GM12878 (cell line): ENCODE results near the gene HVCN1. TPM values are rescaled to one million over a fixed set of nuclear protein-coding genes. Genes with fewer than 3 reads are reported as not detected.

Experiments used
- ATAC-seq: fragments of 200-7000 bp; cut with Tn5 transposase; 3 replicates; pipeline ENCODE4 v1.9.1; 2020; ENCODE audit warnings: mild to moderate bottlenecking, moderate library complexity
- BruUV-seq: library from RNA; stranded (reverse); fragments of 400-500 nt; replicated peaks from 2 replicates; lab custom pipeline; 2021; lab: Mats Ljungman, UMichigan
- CTCF ChIA-PET: fragments of 300-600 bp; sonication (Branson Sonifier 250); formaldehyde crosslinking; extraction: SDS; loops from one replicate; lab custom pipeline; 2021; ENCODE audit warnings: inconsistent platforms; lab: Yijun Ruan, JAX
- POLR2A ChIA-PET: fragments of 350-600 bp; formaldehyde crosslinking; extraction: SDS; loops from one replicate; lab custom pipeline; 2021; ENCODE audit warnings: inconsistent platforms; lab: Charles Lee
- RAD21 ChIA-PET: fragments of 300-600 bp; sonication (Branson Sonifier 250); formaldehyde crosslinking; loops from one replicate; lab custom pipeline; 2023; ENCODE audit warnings: antibody characterized with exemption; ENCODE audit not compliant: unreplicated experiment; lab: Charles Lee
- SMC1A ChIA-PET: fragments of 300-600 bp; sonication (Branson Sonifier 250); formaldehyde crosslinking; loops from one replicate; lab custom pipeline; 2023; ENCODE audit not compliant: unreplicated experiment, uncharacterized antibody; lab: Charles Lee
- DNase-seq: peaks from one replicate; pipeline ENCODE4 v3.0.0-alpha.2; 2011; ENCODE audit warnings: low read depth, low spot score
- FAIRE-seq: peaks from 3 replicates; lab custom pipeline; 2011; peaks lifted over from hg19 to GRCh38; lab: Jason Lieb, UNC
- H2AFZ ChIP-seq: 2 replicates; pipeline ENCODE4 v1.6.0; 2011; ENCODE audit warnings: low read depth, low read length, control low read depth; ENCODE audit not compliant: control insufficient read depth
- H3K27ac ChIP-seq: 2 replicates; pipeline ENCODE4 v1.5.1; 2011; ENCODE audit warnings: control low read depth; ENCODE audit not compliant: control insufficient read depth, insufficient read depth
- H3K27me3 ChIP-seq, 2 experiments: replicated peaks in 1 of 2; 2 replicates each; pipeline versions ENCODE4 v1.6.0 to v1.6.1; 2011; ENCODE audit warnings: low read length in 1 of 2; ENCODE audit not compliant: control insufficient read depth in 2 of 2, insufficient read depth in 2 of 2
- H3K36me3 ChIP-seq, 2 experiments: 2 replicates each; pipeline ENCODE4 v1.5.1; 2011; ENCODE audit warnings: low read length in 1 of 2; ENCODE audit not compliant: control insufficient read depth in 2 of 2, insufficient read depth in 2 of 2
- H3K4me1 ChIP-seq: 2 replicates; pipeline ENCODE4 v1.6.1; 2011; ENCODE audit warnings: mild to moderate bottlenecking, low read length, moderate library complexity, mixed read lengths; ENCODE audit not compliant: control insufficient read depth, insufficient read depth
- H3K4me2 ChIP-seq: 2 replicates; pipeline ENCODE4 v1.6.0; 2011; ENCODE audit warnings: control low read depth; ENCODE audit not compliant: control insufficient read depth, insufficient read depth
- H3K4me3 ChIP-seq: fragments of 200-600 bp; sonication (generic); 2 replicates; pipeline ENCODE4 v1.5.1; 2016
- H3K79me2 ChIP-seq: 2 replicates; pipeline ENCODE4 v1.6.0; 2011; ENCODE audit warnings: low read length; ENCODE audit not compliant: control insufficient read depth, insufficient read depth
- H3K9ac ChIP-seq: 2 replicates; pipeline ENCODE4 v1.8.0; 2011; ENCODE audit warnings: low read length, control low read depth, mixed read lengths; ENCODE audit not compliant: control insufficient read depth, insufficient read depth
- H3K9me3 ChIP-seq: replicated peaks from 3 replicates; pipeline ENCODE4 v1.5.1; 2011; ENCODE audit warnings: mild to moderate bottlenecking, low read length; ENCODE audit not compliant: control insufficient read depth, insufficient read depth
- H4K20me1 ChIP-seq: 2 replicates; pipeline ENCODE4 v1.6.0; 2011; ENCODE audit not compliant: control insufficient read depth, insufficient read depth
- CTCF ChIP-seq, 3 experiments: IDR thresholded peaks in 2 of 3; conservative IDR thresholded peaks in 1 of 3; 2 replicates each; pipeline ENCODE4 v1.5.1; 2011; ENCODE audit warnings: low read depth in 3 of 3, low read length in 3 of 3, mild to moderate bottlenecking in 3 of 3, control low read depth in 2 of 3, moderate library complexity in 2 of 3, inconsistent platforms in 1 of 3, mixed read lengths in 1 of 3; ENCODE audit not compliant: control insufficient read depth in 2 of 3, insufficient read depth in 1 of 3; ENCODE audit errors: extremely low read depth in 1 of 3
- DPF2 ChIP-seq: fragments of 450-650 bp; IDR thresholded peaks from 2 replicates; pipeline ENCODE4 v1.6.1; 2017; ENCODE audit warnings: mild to moderate bottlenecking
- MAX ChIP-seq: IDR thresholded peaks from 2 replicates; pipeline ENCODE4 v1.6.1; 2012; ENCODE audit warnings: low read depth, low read length, improper control_type of control experiment
- MLLT1 ChIP-seq: fragments of 450-650 bp; IDR thresholded peaks from 2 replicates; pipeline ENCODE4 v1.6.1; 2016; ENCODE audit warnings: mild to moderate bottlenecking
- PAX8 ChIP-seq: fragments of 450-650 bp; IDR thresholded peaks from 2 replicates; pipeline ENCODE4 v1.6.1; 2017; ENCODE audit warnings: mild to moderate bottlenecking, moderate library complexity
- POLR2A ChIP-seq: IDR thresholded peaks from 2 replicates; pipeline ENCODE4 v1.6.1; 2011; ENCODE audit warnings: low read depth, mild to moderate bottlenecking, low read length
- POU2F2 ChIP-seq: IDR thresholded peaks from 3 replicates; pipeline ENCODE4 v1.6.1; 2011; ENCODE audit warnings: low read depth, mild to moderate bottlenecking, low read length, borderline replicate concordance
- RELB ChIP-seq: fragments of 450-650 bp; IDR thresholded peaks from 2 replicates; pipeline ENCODE4 v1.6.1; 2017; ENCODE audit warnings: low read depth, mild to moderate bottlenecking, moderate library complexity
- RUNX3 ChIP-seq: IDR thresholded peaks from 2 replicates; pipeline ENCODE4 v1.6.1; 2012; ENCODE audit warnings: low read length, inconsistent platforms
- SRF ChIP-seq, 2 experiments: IDR thresholded peaks; 2 replicates each; pipeline ENCODE4 v1.6.1; 2011; ENCODE audit warnings: low read depth in 2 of 2, low read length in 2 of 2, mild to moderate bottlenecking in 1 of 2, moderate library complexity in 1 of 2
- ZNF592 ChIP-seq: fragments of 450-650 bp; IDR thresholded peaks from 2 replicates; pipeline ENCODE4 v1.6.1; 2017; ENCODE audit warnings: mild to moderate bottlenecking, moderate library complexity
- WGBS: methylation state at CpG from one replicate; pipeline ENCODE4 v1.1.6; 2016; ENCODE audit warnings: low lambda C conversion rate; ENCODE audit not compliant: insufficient replicate concordance, insufficient coverage; ENCODE audit errors: missing lambda C conversion rate; 5-methylcytosine and 5-hydroxymethylcytosine counted together
- in situ Hi-C: fragments of 300-500 bp; cut with MboI; formaldehyde crosslinking; loops from 9 replicates; pipeline ENCODE4 v1.14.3; 2018; ENCODE audit warnings: mixed read lengths
- intact Hi-C: fragments of 100-400 bp; cut with micrococcal nuclease; formaldehyde crosslinking; loops from one replicate; pipeline ENCODE4 v1.14.2; 2022; ENCODE audit not compliant: unreplicated experiment
- polyA plus RNA-seq, 11 experiments: library from polyadenylated mRNA; depleted of rRNA in 4 of 11; unstranded in 6 of 11; stranded (reverse) in 5 of 11; fragments of >200 nt; fragmentation: Nextera tagmentation in 4 of 11; fragmentation: Illumina TruSeq in 1 of 11; extraction: Ambion mirVana in 4 of 11; extraction: Trizol in 1 of 11; gene quantifications; 1 replicate in 1 of 11; 2 replicates in 10 of 11; pipeline versions ENCODE4 v1.2.1 to v1.2.3, GENCODE V29; 2011 to 2016; ENCODE audit warnings: inconsistent platforms in 2 of 11, missing spikeins in 2 of 11, low read depth in 1 of 11
- total RNA-seq, 4 experiments: library from RNA; depleted of rRNA in 3 of 4; stranded (reverse); fragments of >200 nt in 3 of 4; fragmentation: Illumina TruSeq in 1 of 4; extraction: Trizol in 1 of 4; gene quantifications; 2 replicates each; pipeline versions ENCODE4 v1.2.1 to v1.2.3, GENCODE V29; 2013 to 2021

HVCN1 gene
- total and polyA plus RNA-seq, 10 of the 15 experiments (the other 5 are each of a cell fraction or from before 2014, with no cell fraction given) = 27.8 to 181 (median 103) TPM

- BruUV-seq = no TSS peak
- 11% methylated on average over 15 of the region's 15 CpGs for WGBS
- peak overlapping the region; percentile 83 for H3K27ac ChIP-seq
- in situ Hi-C loops (no loop called here), intact Hi-C loops (loop anchor here (2.0 kb wide), 1 partner anchor 17 kb away; no protein-coding TSS in a partner anchor)
- POLR2A ChIA-PET = interaction anchor here (0.6 to 5.1 kb wide), 11 partner anchors 10 to 156 kb away, joined by 3 to 80 read pairs (median 6); no protein-coding TSS in a partner anchor
- peak overlapping the region; percentile 90 for H3K4me3 ChIP-seq
- H3K9me3 ChIP-seq = no peaks in the 10 kb centered on the region; the same call in 2 of the 3 replicates
- no peaks in the 10 kb centered on the region for H3K27me3 ChIP-seq
- peak overlapping the region; percentile 43 for H3K4me2 ChIP-seq
- RAD21 ChIA-PET = interaction anchor here (0.9 to 3.8 kb wide), 10 partner anchors 11 to 154 kb away, joined by 3 to 27 read pairs (median 3); no protein-coding TSS in a partner anchor
- peak; percentile 9 for ATAC-seq
- CTCF ChIA-PET = interaction anchor here (0.6 to 3.1 kb wide), 9 partner anchors 10 to 230 kb away, joined by 3 to 21 read pairs (median 5); no protein-coding TSS in a partner anchor
- DNase-seq = no peak
- peaks cover 2 to 10% of the 10 kb centered on the region in 2 experiments; a peak in 1 of 4 replicates for H3K36me3 ChIP-seq
- H3K4me1 ChIP-seq = peaks cover 38% of the 10 kb centered on the region
- peaks cover 58% of the 10 kb centered on the region for H3K79me2 ChIP-seq
- no peak overlapping the region for H2AFZ ChIP-seq
- H4K20me1 ChIP-seq = no peaks in the 10 kb centered on the region
- peak overlapping the region; percentile 79 for H3K9ac ChIP-seq
- no peak for FAIRE-seq
- SMC1A ChIA-PET = interaction anchor here (0.9 to 4.3 kb wide), 11 partner anchors 11 to 88 kb away, joined by 4 to 52 read pairs (median 8); partner anchors contain the start of gene TCTN1
- no peak for TF ChIP-seq CTCF (IDR thresholded peaks at IDR 0.05 in 2 of 3, conservative IDR thresholded peaks at IDR 0.05 in 1 of 3; ENCODE audit: control insufficient read depth in 2 of 3, extremely low read depth in 1 of 3, insufficient read depth in 1 of 3, low read depth in 3 of 3, low read length in 3 of 3)
- TF ChIP-seq POLR2A = 0 out of 2 replicates have a peak, but pooled peaks have one; percentile 27
- 0 out of 2 replicates have a peak, but pooled peaks have one; percentile 19 for TF ChIP-seq DPF2
- TF ChIP-seq POU2F2 = 0 out of 3 replicates have a peak, but pooled peaks have one; percentile 34
- 0 out of 2 replicates have a peak, but pooled peaks have one; percentile 7 for TF ChIP-seq RELB
- TF ChIP-seq MLLT1 = peak; percentile 35; the same call in 1 of the 2 replicates
- TF ChIP-seq PAX8 = no peak
- TF ChIP-seq MAX = no peak
- no peak for TF ChIP-seq ZNF592
- 0 out of 2 replicates have a peak, but pooled peaks have one; percentile 8 for TF ChIP-seq RUNX3
- no peak for TF ChIP-seq SRF (IDR thresholded peaks at IDR 0.05; ENCODE audit: low read depth in 2 of 2, low read length in 2 of 2)
Observed at GRCh38 chr12:110687396-110688169, 1.3 kb downstream of the HVCN1 start.
